ENCODE data around the gene SLC25A41. TPM values are rescaled to one million over a fixed set of nuclear protein-coding genes. Genes with fewer than 3 reads are reported as not detected.

SLC25A41 gene
- polyA plus RNA-seq, 1 donor from 2014 or later = 3.8 TPM

DNA sequence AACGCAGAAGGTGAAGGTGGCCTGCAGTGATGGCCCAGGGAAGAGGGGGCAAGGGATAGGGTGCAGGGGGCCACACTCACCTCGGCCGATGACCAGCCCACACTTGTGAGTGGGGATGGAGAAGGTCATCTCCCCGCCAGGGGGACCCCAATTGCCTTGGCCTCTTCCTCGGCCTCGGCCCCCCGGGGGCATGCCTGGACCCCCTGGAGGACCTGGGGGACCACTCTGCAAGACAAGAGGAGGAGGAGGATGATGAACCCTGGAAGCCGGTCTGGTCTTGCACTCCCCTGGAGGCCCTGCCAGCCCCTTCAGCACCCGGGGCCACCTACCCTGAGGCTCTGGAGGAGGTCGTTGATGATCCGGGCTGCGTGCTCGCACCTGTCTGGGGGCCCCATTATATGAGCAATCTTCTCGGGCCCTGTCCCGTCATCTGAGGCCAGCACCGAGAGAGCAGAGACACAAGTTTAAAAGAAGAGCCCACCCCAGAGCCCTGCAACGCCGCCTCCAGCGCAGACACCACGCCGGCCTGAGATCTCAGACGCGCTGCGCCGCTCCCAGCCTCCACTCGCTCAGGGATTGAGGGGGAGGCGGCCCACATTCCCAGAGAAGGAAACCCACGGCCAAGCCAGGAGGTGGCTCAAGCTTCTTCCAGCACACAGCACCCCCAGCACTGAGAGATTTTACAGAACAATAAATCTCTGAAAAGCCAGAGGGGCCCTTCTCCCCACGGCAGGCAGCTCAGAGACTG, 16.7 kb downstream of the SLC25A41 start:
- no peaks in the 10 kb centered on the region for H3K36me3 ChIP-seq (ENCODE audit: insufficient read depth, low read length)
- H3K9me3 ChIP-seq (ENCODE audit: low read length) = no peaks in the 10 kb centered on the region
- H3K27ac ChIP-seq (ENCODE audit: low read length) = no peak overlapping the region
- peaks cover 16% of the 10 kb centered on the region for H3K79me2 ChIP-seq (replicated peaks; ENCODE audit: insufficient read depth, low read length)
- H4K20me1 ChIP-seq (ENCODE audit: insufficient read depth) = peaks cover 16% of the 10 kb centered on the region
- no peaks in the 10 kb centered on the region for H3K9me2 ChIP-seq (ENCODE audit: insufficient read depth, low read length)
- TF ChIP-seq POLR2AphosphoS5 (IDR thresholded peaks at IDR 0.05) (no peak), RAD21 (conservative IDR thresholded peaks at IDR 0.05) (no peak), EP300 (conservative IDR thresholded peaks at IDR 0.05; ENCODE audit: poor library complexity, severe bottlenecking) (no peak), EZH2 (IDR thresholded peaks at IDR 0.05; ENCODE audit: borderline replicate concordance, insufficient read depth, low read length, poor library complexity, severe bottlenecking) (no peak), TAF1 (IDR thresholded peaks at IDR 0.05; ENCODE audit: low read depth) (no peak), MXI1 (conservative IDR thresholded peaks at IDR 0.05; ENCODE audit: poor library complexity, severe bottlenecking) (no peak), SMC3 (conservative IDR thresholded peaks at IDR 0.05; ENCODE audit: poor library complexity) (no peak)
- TF ChIP-seq, protein P1, sequence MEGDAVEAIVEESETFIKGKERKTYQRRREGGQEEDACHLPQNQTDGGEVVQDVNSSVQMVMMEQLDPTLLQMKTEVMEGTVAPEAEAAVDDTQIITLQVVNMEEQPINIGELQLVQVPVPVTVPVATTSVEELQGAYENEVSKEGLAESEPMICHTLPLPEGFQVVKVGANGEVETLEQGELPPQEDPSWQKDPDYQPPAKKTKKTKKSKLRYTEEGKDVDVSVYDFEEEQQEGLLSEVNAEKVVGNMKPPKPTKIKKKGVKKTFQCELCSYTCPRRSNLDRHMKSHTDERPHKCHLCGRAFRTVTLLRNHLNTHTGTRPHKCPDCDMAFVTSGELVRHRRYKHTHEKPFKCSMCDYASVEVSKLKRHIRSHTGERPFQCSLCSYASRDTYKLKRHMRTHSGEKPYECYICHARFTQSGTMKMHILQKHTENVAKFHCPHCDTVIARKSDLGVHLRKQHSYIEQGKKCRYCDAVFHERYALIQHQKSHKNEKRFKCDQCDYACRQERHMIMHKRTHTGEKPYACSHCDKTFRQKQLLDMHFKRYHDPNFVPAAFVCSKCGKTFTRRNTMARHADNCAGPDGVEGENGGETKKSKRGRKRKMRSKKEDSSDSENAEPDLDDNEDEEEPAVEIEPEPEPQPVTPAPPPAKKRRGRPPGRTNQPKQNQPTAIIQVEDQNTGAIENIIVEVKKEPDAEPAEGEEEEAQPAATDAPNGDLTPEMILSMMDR (IDR thresholded peaks at IDR 0.05; ENCODE audit: poor library complexity, severe bottlenecking) = no peak
- TF ChIP-seq, protein P2, sequence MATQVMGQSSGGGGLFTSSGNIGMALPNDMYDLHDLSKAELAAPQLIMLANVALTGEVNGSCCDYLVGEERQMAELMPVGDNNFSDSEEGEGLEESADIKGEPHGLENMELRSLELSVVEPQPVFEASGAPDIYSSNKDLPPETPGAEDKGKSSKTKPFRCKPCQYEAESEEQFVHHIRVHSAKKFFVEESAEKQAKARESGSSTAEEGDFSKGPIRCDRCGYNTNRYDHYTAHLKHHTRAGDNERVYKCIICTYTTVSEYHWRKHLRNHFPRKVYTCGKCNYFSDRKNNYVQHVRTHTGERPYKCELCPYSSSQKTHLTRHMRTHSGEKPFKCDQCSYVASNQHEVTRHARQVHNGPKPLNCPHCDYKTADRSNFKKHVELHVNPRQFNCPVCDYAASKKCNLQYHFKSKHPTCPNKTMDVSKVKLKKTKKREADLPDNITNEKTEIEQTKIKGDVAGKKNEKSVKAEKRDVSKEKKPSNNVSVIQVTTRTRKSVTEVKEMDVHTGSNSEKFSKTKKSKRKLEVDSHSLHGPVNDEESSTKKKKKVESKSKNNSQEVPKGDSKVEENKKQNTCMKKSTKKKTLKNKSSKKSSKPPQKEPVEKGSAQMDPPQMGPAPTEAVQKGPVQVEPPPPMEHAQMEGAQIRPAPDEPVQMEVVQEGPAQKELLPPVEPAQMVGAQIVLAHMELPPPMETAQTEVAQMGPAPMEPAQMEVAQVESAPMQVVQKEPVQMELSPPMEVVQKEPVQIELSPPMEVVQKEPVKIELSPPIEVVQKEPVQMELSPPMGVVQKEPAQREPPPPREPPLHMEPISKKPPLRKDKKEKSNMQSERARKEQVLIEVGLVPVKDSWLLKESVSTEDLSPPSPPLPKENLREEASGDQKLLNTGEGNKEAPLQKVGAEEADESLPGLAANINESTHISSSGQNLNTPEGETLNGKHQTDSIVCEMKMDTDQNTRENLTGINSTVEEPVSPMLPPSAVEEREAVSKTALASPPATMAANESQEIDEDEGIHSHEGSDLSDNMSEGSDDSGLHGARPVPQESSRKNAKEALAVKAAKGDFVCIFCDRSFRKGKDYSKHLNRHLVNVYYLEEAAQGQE (IDR thresholded peaks at IDR 0.05; ENCODE audit: borderline replicate concordance) = no peak
- H3F3A ChIP-seq (ENCODE audit: insufficient read depth, low read length, poor library complexity, severe bottlenecking) = no peaks in the 10 kb centered on the region
- no peaks in the 10 kb centered on the region for H3K27me3 ChIP-seq (ENCODE audit: insufficient read depth, low read depth, low read length)
- no peak overlapping the region for H3K4me3 ChIP-seq (ENCODE audit: low read length)
- no peak overlapping the region for H2AFZ ChIP-seq (ENCODE audit: low read depth, low read length)
- H3K9ac ChIP-seq (ENCODE audit: low read length) = no peak overlapping the region
- no peak overlapping the region for H3K4me2 ChIP-seq (ENCODE audit: low read length)

DNA sequence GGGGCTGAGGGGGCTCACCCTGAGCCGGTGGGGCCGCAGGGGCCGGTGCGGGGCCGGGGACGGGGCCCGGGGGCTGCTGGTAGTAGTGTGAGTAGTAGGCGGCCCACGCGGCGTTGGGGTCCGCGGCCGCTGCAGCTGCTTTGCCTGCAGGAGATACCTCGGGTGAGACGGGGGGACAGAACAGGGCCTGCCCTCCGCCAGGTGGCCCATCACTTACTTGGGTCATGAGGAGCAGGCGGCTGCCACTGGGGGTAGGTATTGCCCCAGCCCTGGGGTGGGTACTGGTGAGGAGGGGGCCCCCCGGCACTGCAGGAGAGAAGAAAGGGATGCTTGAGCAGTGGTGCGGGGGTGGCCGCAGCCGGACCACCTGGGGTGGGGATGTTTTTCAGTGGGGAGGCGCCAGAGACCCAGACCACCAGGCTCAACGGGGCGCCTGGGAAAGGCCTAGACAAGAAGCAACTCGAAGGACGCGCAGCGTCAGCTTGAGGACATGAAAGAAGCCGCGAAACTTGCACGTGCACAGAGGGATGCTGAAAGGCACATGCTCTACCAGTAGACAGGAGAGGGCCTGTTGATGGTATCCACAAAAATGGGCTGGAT, 17.9 kb downstream of the SLC25A41 start:
- Histone ChIP-seq H3K36me3 (ENCODE audit: insufficient read depth, low read length) (no peaks in the 10 kb centered on the region), H4K20me1 (ENCODE audit: insufficient read depth) (peaks cover 8% of the 10 kb centered on the region), H3F3A (ENCODE audit: insufficient read depth, low read length, poor library complexity, severe bottlenecking) (no peaks in the 10 kb centered on the region), H3K4me3 (ENCODE audit: low read length) (no peak overlapping the region), H2AFZ (ENCODE audit: low read depth, low read length) (no peak overlapping the region), H3K9me2 (ENCODE audit: insufficient read depth, low read length) (no peaks in the 10 kb centered on the region), H3K4me2 (ENCODE audit: low read length) (no peak overlapping the region), H3K79me2 (replicated peaks; ENCODE audit: insufficient read depth, low read length) (peaks cover 4% of the 10 kb centered on the region), H3K27me3 (ENCODE audit: insufficient read depth, low read depth, low read length) (no peaks in the 10 kb centered on the region), H3K9ac (ENCODE audit: low read length) (no peak overlapping the region), H3K27ac (ENCODE audit: low read length) (no peak overlapping the region), H3K9me3 (ENCODE audit: low read length) (no peaks in the 10 kb centered on the region)
- no peak for TF ChIP-seq RAD21 (conservative IDR thresholded peaks at IDR 0.05)
- TF ChIP-seq EZH2 (IDR thresholded peaks at IDR 0.05; ENCODE audit: borderline replicate concordance, insufficient read depth, low read length, poor library complexity, severe bottlenecking) = no peak
- no peak for TF ChIP-seq MXI1 (conservative IDR thresholded peaks at IDR 0.05; ENCODE audit: poor library complexity, severe bottlenecking)
- TF ChIP-seq POLR2AphosphoS5 (IDR thresholded peaks at IDR 0.05) = no peak
